Stimulated activated naive CD4-positive, alpha-beta T cell (primary cell): ENCODE results near the gene PKP4.

Source experiments
- DNase-seq, 6 experiments: peaks; one replicate each; lab custom pipeline; 2025; lab: John Stamatoyannopoulos, UW

Gene PKP4

GRCh38 chr2:158716921-158717320 is 260.2 kb downstream of the PKP4 start:
- DNase-seq, result no peak

DNA sequence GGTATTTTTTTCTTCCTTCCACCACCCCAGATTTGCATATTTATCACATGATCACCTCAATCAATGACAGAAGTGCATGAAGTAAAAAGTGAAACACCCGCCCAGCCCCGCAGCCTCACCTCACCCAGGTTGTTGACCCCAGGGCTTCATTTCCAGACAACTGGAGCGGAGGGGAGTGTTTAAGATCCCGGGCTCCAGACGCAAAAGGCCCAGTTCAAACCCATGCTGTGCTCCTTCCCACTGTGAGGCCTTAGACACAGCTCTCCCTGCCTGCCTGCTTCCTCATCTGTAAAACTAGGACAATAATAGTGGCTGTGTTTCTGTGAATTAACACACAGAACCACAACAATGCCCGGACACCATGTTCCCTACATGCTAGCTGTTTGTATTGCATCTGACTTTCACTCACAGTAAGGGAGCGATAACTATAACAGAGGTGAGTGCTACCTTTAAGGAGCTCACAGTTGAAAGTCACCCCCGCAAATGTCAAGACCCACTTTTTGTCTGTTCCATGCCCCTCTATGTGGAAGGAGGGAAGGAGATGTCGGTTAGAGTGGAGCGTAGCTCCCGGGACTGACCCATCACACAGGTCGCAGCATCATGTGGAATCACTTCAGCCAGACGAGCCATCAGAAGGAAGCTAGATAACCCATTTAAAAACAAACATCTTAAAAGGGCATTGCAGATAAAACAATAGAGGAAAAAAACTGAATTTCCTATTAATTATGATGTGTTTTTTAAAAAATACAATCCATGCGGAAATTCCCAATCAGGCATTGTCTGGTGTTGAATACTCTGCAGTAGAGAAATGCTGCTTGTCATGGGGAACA is 260.8 kb downstream of the PKP4 start:
- no peak for DNase-seq

GRCh38 chr2:158718196-158718585 is 261.4 kb downstream of the PKP4 start:
- DNase-seq, result no peak

- no peak for DNase-seq
Observed at GRCh38 chr2:158718851-158719250, 262.1 kb downstream of the PKP4 start.

- no peak for DNase-seq
Observed at GRCh38 chr2:158719403-158719802, 262.7 kb downstream of the PKP4 start.

DNA sequence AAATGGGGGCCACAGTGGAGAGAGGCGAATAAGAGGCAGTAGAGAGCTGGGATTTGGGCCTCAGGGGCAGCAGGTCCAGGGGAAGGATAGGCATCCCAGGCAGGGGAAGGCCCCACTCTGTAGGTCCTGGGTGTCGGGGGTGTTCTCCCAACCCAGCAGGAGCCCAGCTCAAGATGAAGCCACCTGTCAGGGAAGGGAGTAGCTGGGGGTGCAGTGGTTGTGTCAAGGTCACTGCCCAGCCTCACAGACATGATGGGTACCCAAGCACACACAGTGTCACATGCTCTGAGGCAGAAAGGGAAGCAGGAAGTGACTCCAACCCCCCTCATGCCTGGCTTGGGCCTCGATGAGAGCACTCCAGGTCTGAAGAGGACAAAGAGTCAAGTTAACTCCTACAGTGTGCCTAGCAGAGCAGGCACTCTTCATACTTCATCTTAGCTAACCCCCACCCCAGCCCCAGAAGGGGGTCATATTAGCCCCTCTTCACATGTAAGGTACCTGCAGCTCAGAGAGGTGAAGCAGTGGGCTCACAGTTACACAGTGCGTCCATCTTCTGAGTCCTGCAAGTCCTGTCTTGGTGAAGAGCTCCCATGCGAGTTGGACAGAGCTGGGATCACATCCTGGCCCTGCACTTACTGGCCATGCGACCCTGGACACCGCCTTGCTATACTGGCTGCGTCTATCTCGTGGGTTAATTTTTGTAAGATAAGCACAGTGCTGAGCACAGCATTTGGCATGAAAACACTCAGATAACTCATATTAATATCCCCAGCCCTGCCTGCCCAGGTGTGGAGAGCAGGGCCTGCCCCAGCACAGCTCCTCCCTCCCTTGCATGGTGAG is 265.7 kb downstream of the PKP4 start:
- no peak for DNase-seq

DNA sequence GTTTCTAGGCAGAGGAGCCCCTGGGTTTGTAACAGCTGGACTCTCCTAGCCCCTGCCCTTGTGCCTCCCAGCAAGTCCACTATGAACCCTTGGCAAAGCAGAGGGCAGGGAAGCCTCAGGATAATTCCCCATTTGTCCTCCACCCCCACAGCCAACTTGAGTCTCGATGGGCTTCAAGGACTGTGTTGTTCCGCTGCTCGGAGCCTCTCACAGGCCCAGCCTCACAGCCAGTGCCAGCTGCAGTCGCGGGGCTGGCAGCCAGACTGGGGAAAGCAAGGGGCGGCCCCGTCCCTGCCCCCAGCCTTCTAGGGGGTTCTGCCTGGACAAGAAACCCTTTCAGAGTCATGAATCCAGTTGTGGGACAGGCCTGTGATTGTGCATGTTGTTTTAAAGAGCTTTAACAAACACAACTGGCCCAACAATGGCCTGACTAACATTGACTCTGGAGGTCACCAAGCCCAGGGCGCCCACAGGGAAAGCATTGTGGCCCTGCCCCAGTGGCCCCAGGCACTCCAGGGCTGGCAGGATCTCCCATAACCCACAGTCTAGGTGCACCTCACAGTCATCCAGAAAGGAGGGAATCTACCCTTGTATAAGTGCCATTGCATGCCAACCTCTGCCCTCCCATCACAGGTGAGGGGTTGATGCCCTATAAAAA is 266.6 kb downstream of the PKP4 start:
- no peak for DNase-seq

DNA sequence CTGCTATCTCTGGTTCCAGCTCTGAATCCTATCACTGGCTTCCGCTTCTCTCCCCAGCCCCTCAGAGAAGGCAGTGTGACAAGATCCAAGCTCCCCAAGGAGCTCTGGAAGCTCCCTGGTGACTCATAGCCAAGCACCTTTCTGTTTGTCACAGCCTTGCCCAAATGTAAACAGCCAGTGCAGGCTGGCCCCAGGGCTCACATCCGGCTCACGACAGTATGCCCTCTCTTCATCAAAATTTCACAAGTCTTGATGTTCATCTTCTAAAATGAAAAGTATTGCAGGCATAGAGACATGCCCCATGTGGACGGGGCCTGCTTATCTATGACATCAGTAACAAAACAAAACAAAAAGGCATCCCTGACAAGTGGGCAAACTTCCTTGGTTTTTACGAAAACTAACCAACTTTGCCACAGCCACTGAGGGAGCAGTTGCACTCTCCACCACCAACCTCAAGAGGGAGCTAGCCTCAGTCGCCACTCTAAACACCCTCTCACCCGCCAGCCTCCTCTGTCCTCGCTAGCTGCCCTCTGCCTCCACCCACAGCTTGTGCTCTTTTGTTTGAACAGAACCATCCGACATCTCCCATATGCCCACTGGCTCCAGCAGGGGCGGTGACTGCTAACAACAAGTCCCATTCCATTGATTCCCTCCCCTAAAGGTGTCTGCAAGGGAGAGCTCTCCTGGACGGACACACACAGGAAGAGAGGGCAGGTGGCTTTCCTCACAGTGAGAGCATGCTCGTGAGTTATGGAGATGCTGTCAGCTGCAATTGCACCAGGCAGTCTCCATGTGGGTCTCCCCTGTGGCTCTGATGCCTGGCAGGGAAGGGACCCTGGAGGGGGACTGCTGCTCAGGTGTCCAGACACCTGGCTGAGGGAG is 267.4 kb downstream of the PKP4 start:
- no peak for DNase-seq

DNA sequence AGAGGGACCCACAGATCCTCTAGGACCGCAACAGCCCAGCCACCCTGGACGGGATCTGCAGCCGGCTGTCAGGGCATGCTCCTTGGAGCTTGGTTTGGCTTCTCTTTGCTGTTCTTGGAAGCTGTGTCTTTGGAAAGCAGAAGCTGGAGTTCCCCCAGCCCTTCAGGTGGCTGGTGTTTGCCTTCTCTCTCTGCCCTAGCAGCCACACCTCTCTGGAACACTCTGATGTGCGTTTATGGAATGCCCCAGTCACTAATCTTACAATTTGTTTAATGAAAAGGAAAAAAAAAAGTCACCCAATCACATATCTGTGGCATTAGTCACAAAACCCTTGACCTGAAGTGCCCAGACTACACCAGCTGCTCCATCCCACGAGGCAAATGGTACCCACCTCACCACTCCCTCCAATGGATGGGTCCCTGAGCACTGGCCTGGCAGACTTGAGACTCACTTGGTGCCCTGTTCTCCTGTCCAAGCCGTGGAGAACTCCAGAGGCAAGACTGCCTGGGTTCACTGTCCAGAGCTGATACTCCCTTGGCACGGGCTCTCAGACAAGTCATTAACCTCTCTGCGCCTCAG is 268.1 kb downstream of the PKP4 start:
- DNase-seq, result no peak

GRCh38 chr2:158725441-158725891 is 268.7 kb downstream of the PKP4 start:
- no peak for DNase-seq

DNA sequence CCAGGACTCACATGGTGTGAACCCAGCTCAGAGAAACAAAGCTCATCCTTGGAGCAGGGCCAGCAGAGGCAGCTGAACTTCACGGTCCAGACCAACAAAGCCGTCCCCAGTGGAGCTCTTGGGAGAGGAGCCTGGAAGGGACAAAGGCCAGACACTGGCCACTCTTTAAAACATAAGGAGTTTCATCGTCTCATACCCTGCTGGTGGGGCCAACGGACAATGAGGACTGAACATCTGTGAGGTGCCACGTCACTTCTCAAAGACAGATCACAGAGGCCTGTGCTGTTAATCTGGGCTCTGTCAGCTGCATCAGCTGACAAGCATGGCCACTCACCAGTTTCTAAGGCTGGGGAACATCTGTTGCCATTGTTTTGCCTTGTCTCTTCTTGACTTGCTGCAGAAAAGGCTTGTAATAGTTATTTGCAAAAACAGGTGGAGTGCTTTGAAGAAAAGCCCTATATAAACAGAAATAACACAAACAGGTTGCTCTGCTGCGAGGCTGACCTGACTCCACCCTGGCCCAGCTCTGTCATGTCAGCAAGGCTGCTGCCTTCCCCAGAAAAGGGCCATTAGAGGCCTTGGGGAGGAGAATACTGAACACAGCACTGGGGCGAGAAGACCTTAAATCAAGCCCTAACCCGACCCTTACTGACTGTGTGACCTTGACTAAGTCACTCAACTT is 270.3 kb downstream of the PKP4 start:
- no peak for DNase-seq

- DNase-seq, result no peak
Observed at GRCh38 chr2:158728422-158728821, 271.7 kb downstream of the PKP4 start.

DNA sequence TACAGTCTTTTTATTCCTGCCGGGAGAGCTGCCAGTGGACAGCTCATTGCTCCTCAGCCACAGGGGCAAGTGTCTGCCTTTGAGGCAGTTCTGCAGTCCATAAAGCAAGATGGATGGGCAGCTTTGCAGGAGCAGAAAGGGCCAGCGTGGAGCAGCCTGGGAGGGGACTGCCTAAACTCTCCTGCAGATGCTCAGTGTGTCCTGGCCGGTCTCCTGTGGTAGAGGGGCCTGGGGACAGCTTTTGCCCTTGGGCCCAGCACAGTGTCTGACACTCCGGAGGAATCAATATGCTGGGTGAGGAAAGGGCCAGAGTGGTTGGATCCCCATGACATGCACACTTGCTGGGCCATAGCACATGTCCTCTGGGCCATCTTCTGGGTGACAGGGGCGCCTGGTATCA is 272.7 kb downstream of the PKP4 start:
- no peak for DNase-seq

- DNase-seq, result no peak
Observed at GRCh38 chr2:158729873-158730620, 273.3 kb downstream of the PKP4 start.

- DNase-seq, result no peak
Observed at GRCh38 chr2:158730621-158731140, 273.9 kb downstream of the PKP4 start.

DNA sequence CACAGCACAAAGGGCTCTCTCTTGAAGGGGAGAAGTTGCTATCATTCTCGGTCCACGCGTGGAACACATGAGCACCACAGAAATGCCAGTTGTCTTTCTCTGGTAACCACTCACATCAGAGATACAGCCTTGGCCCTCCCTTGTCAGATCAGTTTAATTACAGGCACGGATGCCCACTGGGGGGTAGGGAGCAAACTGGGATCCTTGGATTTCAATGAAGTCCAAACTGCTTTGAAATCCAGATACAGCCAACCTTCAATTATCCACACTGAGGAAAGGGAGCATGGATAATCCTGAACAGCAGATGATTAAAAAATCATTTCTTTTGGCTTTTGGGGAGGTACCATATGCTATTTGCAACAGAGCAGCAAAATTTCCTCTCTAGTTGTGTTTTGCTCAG is 274.6 kb downstream of the PKP4 start:
- DNase-seq, result no peak
